CD14-positive monocyte (primary cell): ENCODE results near the gene CRMP1. TPM values are rescaled to one million over a fixed set of nuclear protein-coding genes. Genes with fewer than 3 reads are reported as not detected.

ENCODE experiments used
- DNase-seq, 3 donors: peaks; one replicate each; pipeline ENCODE4 v3.0.0-alpha.2; 2011 to 2022
- H2AFZ ChIP-seq: 2 replicates; pipeline ENCODE4 v1.6.0; 2012; ENCODE audit warnings: mild to moderate bottlenecking, low read depth, low read length, inconsistent platforms; ENCODE audit not compliant: insufficient read depth, poor library complexity, severe bottlenecking
- H3K27ac ChIP-seq, 2 donors: 1 replicate in 1 of 2; 2 replicates in 1 of 2; pipeline ENCODE4 v1.5.1; 2012 to 2013; ENCODE audit warnings: low read length in 2 of 2, control low read depth in 1 of 2, inconsistent platforms in 1 of 2, low read depth in 1 of 2, mild to moderate bottlenecking in 1 of 2
- H3K27me3 ChIP-seq, 2 donors: one replicate each; pipeline versions ENCODE4 v1.6.0 to v1.6.1; 2011 to 2013; ENCODE audit warnings: low read length in 2 of 2; ENCODE audit not compliant: control insufficient read depth in 2 of 2, insufficient read depth in 2 of 2
- H3K36me3 ChIP-seq, 2 donors: replicated peaks in 1 of 2; 1 replicate in 1 of 2; 2 replicates in 1 of 2; pipeline versions ENCODE4 v1.5.1 to v1.6.1; 2012 to 2013; ENCODE audit warnings: low read length in 2 of 2, control low read depth in 1 of 2, inconsistent platforms in 1 of 2, mild to moderate bottlenecking in 1 of 2; ENCODE audit not compliant: insufficient read depth in 2 of 2, control insufficient read depth in 1 of 2
- H3K4me1 ChIP-seq, 2 donors: 1 replicate in 1 of 2; 2 replicates in 1 of 2; pipeline versions ENCODE4 v1.5.1 to v1.6.1; 2012 to 2013; ENCODE audit warnings: low read length in 2 of 2, control low read depth in 1 of 2, inconsistent platforms in 1 of 2, mild to moderate bottlenecking in 1 of 2, moderate library complexity in 1 of 2; ENCODE audit not compliant: insufficient read depth in 2 of 2, control insufficient read depth in 1 of 2
- H3K4me2 ChIP-seq: replicated peaks from 2 replicates; pipeline ENCODE3; 2012; ENCODE audit warnings: low read length, moderate library complexity, mild to moderate bottlenecking; ENCODE audit not compliant: poor library complexity, severe bottlenecking; ENCODE audit errors: extremely low read depth
- H3K4me3 ChIP-seq, 3 experiments: fragments of 200-600 bp in 1 of 3; sonication (generic) in 1 of 3; replicated peaks in 1 of 3; 1 replicate in 2 of 3; 2 replicates in 1 of 3; pipeline ENCODE4 v1.5.1; 2011 to 2013; ENCODE audit warnings: low read length in 3 of 3, mild to moderate bottlenecking in 3 of 3, control low read depth in 2 of 3, low read depth in 2 of 3, inconsistent platforms in 1 of 3, moderate library complexity in 1 of 3
- H3K79me2 ChIP-seq: 2 replicates; pipeline ENCODE4 v1.6.0; 2012; ENCODE audit warnings: mild to moderate bottlenecking, control low read depth, inconsistent platforms, low read length, moderate library complexity; ENCODE audit not compliant: insufficient read depth
- H3K9ac ChIP-seq: 2 replicates; pipeline ENCODE4 v1.6.0; 2017; ENCODE audit warnings: low read length, mild to moderate bottlenecking; ENCODE audit not compliant: insufficient read depth, poor library complexity, severe bottlenecking
- H3K9me3 ChIP-seq, 2 donors: replicated peaks in 1 of 2; 1 replicate in 1 of 2; 2 replicates in 1 of 2; pipeline versions ENCODE4 v1.5.1 to v1.6.1; 2012 to 2013; ENCODE audit warnings: low read length in 2 of 2, control low read depth in 1 of 2; ENCODE audit not compliant: control insufficient read depth in 1 of 2, insufficient read depth in 1 of 2
- H4K20me1 ChIP-seq: 2 replicates; pipeline ENCODE4 v1.6.0; 2012; ENCODE audit warnings: mild to moderate bottlenecking, low read length, control low read depth, moderate library complexity; ENCODE audit not compliant: insufficient read depth
- H3K27ac Mint-ChIP-seq, 7 donors: one replicate each; pipeline ENCODE4 v1.8.0; 2020; ENCODE audit warnings: mild to moderate bottlenecking in 7 of 7, mixed read lengths in 7 of 7, moderate library complexity in 6 of 7, inconsistent platforms in 2 of 7
- H3K27me3 Mint-ChIP-seq, 3 donors: one replicate each; pipeline ENCODE4 v1.8.0; 2021 to 2022; ENCODE audit warnings: low read depth in 3 of 3, mild to moderate bottlenecking in 3 of 3, mixed read lengths in 3 of 3, moderate library complexity in 3 of 3, inconsistent platforms in 1 of 3
- H3K36me3 Mint-ChIP-seq, 2 donors: one replicate each; pipeline ENCODE4 v1.8.0; 2020; ENCODE audit warnings: mixed read lengths in 2 of 2, inconsistent platforms in 1 of 2, mild to moderate bottlenecking in 1 of 2
- H3K4me1 Mint-ChIP-seq: one replicate; pipeline ENCODE4 v1.8.0; 2020; ENCODE audit warnings: mild to moderate bottlenecking, mixed read lengths
- H3K4me3 Mint-ChIP-seq, 2 donors: one replicate each; pipeline ENCODE4 v1.8.0; 2020; ENCODE audit warnings: mild to moderate bottlenecking in 2 of 2, mixed read lengths in 2 of 2, moderate library complexity in 1 of 2
- H3K9me3 Mint-ChIP-seq, 7 donors: one replicate each; pipeline ENCODE4 v1.8.0; 2020 to 2022; ENCODE audit warnings: mixed read lengths in 7 of 7, mild to moderate bottlenecking in 6 of 7, moderate library complexity in 6 of 7, inconsistent platforms in 2 of 7
- WGBS: methylation state at CpG from one replicate; pipeline ENCODE4 v1.1.5; 2013; ENCODE audit warnings: missing lambda C conversion rate; ENCODE audit not compliant: insufficient coverage; 5-methylcytosine and 5-hydroxymethylcytosine counted together
- intact Hi-C, 2 donors: fragments of 100-400 bp; cut with micrococcal nuclease; formaldehyde crosslinking; loops; one replicate each; pipeline versions ENCODE4 v1.15.0 to v1.15.1; 2023
- polyA plus RNA-seq, 3 donors: library from polyadenylated mRNA; depleted of rRNA in 1 of 3; unstranded in 2 of 3; stranded (reverse) in 1 of 3; fragments of 300-500 nt in 2 of 3; fragments of >200 nt in 1 of 3; fragmentation: Illumina TruSeq in 2 of 3; gene quantifications; 1 replicate in 2 of 3; 2 replicates in 1 of 3; pipeline ENCODE4 v1.2.3, GENCODE V29; 2012 to 2021
- TF ChIP-seq, protein P1 (sequence below): fragments of 200-600 bp; IDR thresholded peaks from one replicate; pipeline ENCODE4 v1.8.0; 2022; ENCODE audit warnings: antibody characterized with exemption, mild to moderate bottlenecking

The CRMP1 gene
- polyA plus RNA-seq, 3 donors, result not detected

DNA sequence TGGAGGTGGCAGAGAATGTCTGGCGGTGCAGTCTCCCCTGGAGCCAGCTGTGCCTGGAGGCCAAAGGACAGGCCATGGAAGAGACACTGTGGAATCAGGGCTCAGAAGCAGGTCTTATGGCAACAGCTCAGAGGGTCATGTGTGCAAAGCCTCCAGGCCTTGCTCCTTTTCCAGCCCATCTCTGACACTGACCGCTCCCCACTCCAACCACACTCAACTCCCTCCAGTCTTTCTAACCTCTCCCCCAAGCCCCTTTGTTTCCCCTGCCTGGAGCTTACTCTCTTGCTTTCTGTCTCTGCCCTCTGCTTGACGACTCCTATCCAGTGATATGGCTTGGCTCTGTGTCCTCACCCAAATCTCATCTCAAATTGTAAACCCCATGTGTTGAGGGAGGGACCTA lies 34.2 kb upstream of the CRMP1 start:
- Mint-ChIP-seq H3K9me3 (peaks cover 0 to 2% (median 0%) of the 10 kb centered on the region in 7 donors), H3K27ac (no peak overlapping the region), H3K27me3 (peaks cover 2 to 19% (median 14%) of the 10 kb centered on the region in 3 donors), H3K4me3 (peak overlapping the region in 1 of 2 donors; percentile 2), H3K36me3 (no peaks in the 10 kb centered on the region), H3K4me1 (no peaks in the 10 kb centered on the region)
- no peak for DNase-seq
- TF ChIP-seq, protein P1, sequence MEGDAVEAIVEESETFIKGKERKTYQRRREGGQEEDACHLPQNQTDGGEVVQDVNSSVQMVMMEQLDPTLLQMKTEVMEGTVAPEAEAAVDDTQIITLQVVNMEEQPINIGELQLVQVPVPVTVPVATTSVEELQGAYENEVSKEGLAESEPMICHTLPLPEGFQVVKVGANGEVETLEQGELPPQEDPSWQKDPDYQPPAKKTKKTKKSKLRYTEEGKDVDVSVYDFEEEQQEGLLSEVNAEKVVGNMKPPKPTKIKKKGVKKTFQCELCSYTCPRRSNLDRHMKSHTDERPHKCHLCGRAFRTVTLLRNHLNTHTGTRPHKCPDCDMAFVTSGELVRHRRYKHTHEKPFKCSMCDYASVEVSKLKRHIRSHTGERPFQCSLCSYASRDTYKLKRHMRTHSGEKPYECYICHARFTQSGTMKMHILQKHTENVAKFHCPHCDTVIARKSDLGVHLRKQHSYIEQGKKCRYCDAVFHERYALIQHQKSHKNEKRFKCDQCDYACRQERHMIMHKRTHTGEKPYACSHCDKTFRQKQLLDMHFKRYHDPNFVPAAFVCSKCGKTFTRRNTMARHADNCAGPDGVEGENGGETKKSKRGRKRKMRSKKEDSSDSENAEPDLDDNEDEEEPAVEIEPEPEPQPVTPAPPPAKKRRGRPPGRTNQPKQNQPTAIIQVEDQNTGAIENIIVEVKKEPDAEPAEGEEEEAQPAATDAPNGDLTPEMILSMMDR, result no peak
- no peak overlapping the region for H3K27ac ChIP-seq
- H3K9me3 ChIP-seq, result no peaks in the 10 kb centered on the region
- H3K27me3 ChIP-seq, result no peaks in the 10 kb centered on the region
- intact Hi-C loops, result no loop called here
- no peaks in the 10 kb centered on the region for H3K4me1 ChIP-seq
- no peaks in the 10 kb centered on the region for H3K36me3 ChIP-seq
- no peak overlapping the region for H2AFZ ChIP-seq
- WGBS, result 86% methylated on average over 2 of the region's 3 CpGs
- no peaks in the 10 kb centered on the region for H4K20me1 ChIP-seq
- no peak overlapping the region for H3K4me2 ChIP-seq
- H3K79me2 ChIP-seq, result no peaks in the 10 kb centered on the region
- no peak overlapping the region for H3K4me3 ChIP-seq
- no peak overlapping the region for H3K9ac ChIP-seq

DNA sequence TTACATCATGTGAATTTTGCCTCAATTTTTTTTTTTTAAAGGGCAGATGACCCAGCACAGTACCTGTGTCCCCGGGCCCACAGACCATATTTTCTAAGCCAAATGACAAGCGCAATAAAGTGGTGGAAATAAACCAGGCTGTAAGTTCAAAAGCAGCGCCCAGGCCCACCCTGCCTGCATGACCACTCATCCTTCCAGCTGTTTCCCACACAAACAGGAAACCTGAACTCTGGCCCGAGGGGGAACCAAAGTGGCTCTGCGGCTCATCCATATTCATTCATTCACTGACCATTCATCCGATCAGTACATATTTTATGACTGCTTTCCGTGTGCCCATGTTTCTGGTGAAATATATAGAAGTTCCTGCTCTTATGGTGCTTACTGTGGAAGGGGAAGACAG lies 33.7 kb upstream of the CRMP1 start:
- Histone ChIP-seq H3K27ac (no peak overlapping the region), H3K27me3 (no peaks in the 10 kb centered on the region), H4K20me1 (no peaks in the 10 kb centered on the region), H3K9me3 (no peaks in the 10 kb centered on the region), H3K4me3 (no peak overlapping the region), H3K4me2 (no peak overlapping the region), H3K4me1 (no peaks in the 10 kb centered on the region), H3K79me2 (no peaks in the 10 kb centered on the region), H3K36me3 (no peaks in the 10 kb centered on the region), H3K9ac (no peak overlapping the region), H2AFZ (no peak overlapping the region)
- Mint-ChIP-seq H3K4me3 (no peak overlapping the region), H3K4me1 (no peaks in the 10 kb centered on the region), H3K27ac (no peak overlapping the region), H3K27me3 (peaks cover 2 to 22% (median 14%) of the 10 kb centered on the region in 3 donors), H3K9me3 (peaks cover 0 to 2% (median 0%) of the 10 kb centered on the region in 7 donors), H3K36me3 (no peaks in the 10 kb centered on the region)
- TF ChIP-seq, protein P1, result no peak
- DNase-seq, result no peak
- intact Hi-C loops, result no loop called here
- 40% methylated on average over 3 of the region's 7 CpGs for WGBS
